Measurements from ENCODE around the gene SLC25A44. TPM values are rescaled to one million over a fixed set of nuclear protein-coding genes. Genes with fewer than 3 reads are reported as not detected.

The SLC25A44 gene
- total RNA-seq, 1 donor from 2014 or later = 26.4 TPM

- CTCF ChIA-PET = interaction anchor here (1.0 to 1.6 kb wide), 2 partner anchors 12 to 71 kb away, joined by 3 to 4 read pairs; no protein-coding TSS in a partner anchor
- no peak overlapping the region for H3K27ac Mint-ChIP-seq
- H3K4me3 Mint-ChIP-seq = no peak overlapping the region
- H3K36me3 Mint-ChIP-seq (ENCODE audit: low read depth) = peaks cover 60% of the 10 kb centered on the region
- intact Hi-C loops (cut with micrococcal nuclease) = no loop called here
- peaks cover 11% of the 10 kb centered on the region for H3K4me1 Mint-ChIP-seq
- no peaks in the 10 kb centered on the region for H3K27me3 Mint-ChIP-seq
- H3K9me3 Mint-ChIP-seq = no peaks in the 10 kb centered on the region
- TF ChIP-seq CTCF (IDR thresholded peaks at IDR 0.05) = no peak
- ATAC-seq (ENCODE audit: low read depth) = no peak
- no peak for DNase-seq
- POLR2A ChIA-PET = interaction anchor here (1.1 kb wide), 1 partner anchor 10 kb away, joined by 5 read pairs; no protein-coding TSS in a partner anchor
Observed at GRCh38 chr1:156220226-156220625, 26.3 kb downstream of the SLC25A44 start.

GRCh38 chr1:156221986-156222692, 28.2 kb downstream of the SLC25A44 start:
- peaks cover 15% of the 10 kb centered on the region for H3K4me1 Mint-ChIP-seq
- POLR2A ChIA-PET = interaction anchor here (0.5 to 1.1 kb wide), 2 partner anchors 73 to 82 kb away, joined by 3 to 6 read pairs; no protein-coding TSS in a partner anchor
- H3K27me3 Mint-ChIP-seq = no peaks in the 10 kb centered on the region
- no peak for TF ChIP-seq CTCF (IDR thresholded peaks at IDR 0.05)
- CTCF ChIA-PET = interaction anchor here (1.6 kb wide), 1 partner anchor 76 kb away, joined by 4 read pairs; no protein-coding TSS in a partner anchor
- no peak for DNase-seq
- no peak for ATAC-seq (ENCODE audit: low read depth)
- no peak overlapping the region for H3K4me3 Mint-ChIP-seq
- H3K27ac Mint-ChIP-seq = no peak overlapping the region
- no peaks in the 10 kb centered on the region for H3K9me3 Mint-ChIP-seq
- H3K36me3 Mint-ChIP-seq (ENCODE audit: low read depth) = peaks cover 66% of the 10 kb centered on the region
- intact Hi-C loops (cut with micrococcal nuclease) = no loop called here

GRCh38 chr1:156225677-156226014, 31.7 kb downstream of the SLC25A44 start:
- CTCF ChIA-PET = interaction anchor here (0.6 to 8.6 kb wide), 18 partner anchors 10 to 135 kb away, joined by 3 to 215 read pairs (median 6); partner anchors contain the start of genes PMF1, SEMA4A, SLC25A44 and SMG5
- H3K4me1 Mint-ChIP-seq = peaks cover 4% of the 10 kb centered on the region
- POLR2A ChIA-PET = interaction anchor here (0.6 to 7.7 kb wide), 8 partner anchors 13 to 130 kb away, joined by 3 to 53 read pairs (median 4); partner anchors contain the start of genes PMF1 and SLC25A44

GRCh38 chr1:156226116-156226538, 32.2 kb downstream of the SLC25A44 start:
- H3K9me3 Mint-ChIP-seq = no peaks in the 10 kb centered on the region
- H3K27me3 Mint-ChIP-seq = no peaks in the 10 kb centered on the region
- no peak overlapping the region for H3K27ac Mint-ChIP-seq
- no peak for DNase-seq
- H3K4me1 Mint-ChIP-seq = peaks cover 4% of the 10 kb centered on the region
- ChIA-PET CTCF (interaction anchor here (0.6 to 8.6 kb wide), 8 partner anchors 10 to 130 kb away, joined by 3 to 215 read pairs (median 12); partner anchors contain the start of genes PMF1, SEMA4A, SMG5 and TMEM79), POLR2A (interaction anchor here (2.7 to 7.7 kb wide), 2 partner anchors 13 to 78 kb away, joined by 22 to 53 read pairs; partner anchors contain the start of gene PMF1)
- no peak overlapping the region for H3K4me3 Mint-ChIP-seq
- intact Hi-C loops (cut with micrococcal nuclease) = loop anchor here (5.0 kb wide), 2 partner anchors 34 to 91 kb away; partner anchors contain the start of gene SLC25A44
- TF ChIP-seq CTCF (IDR thresholded peaks at IDR 0.05) = no peak
- ATAC-seq (ENCODE audit: low read depth) = no peak
- peaks cover 60% of the 10 kb centered on the region for H3K36me3 Mint-ChIP-seq (ENCODE audit: low read depth)

More at GRCh38 chr1:156225677-156226014, 31.7 kb downstream of the SLC25A44 start:
- no peaks in the 10 kb centered on the region for H3K9me3 Mint-ChIP-seq
- no peaks in the 10 kb centered on the region for H3K27me3 Mint-ChIP-seq
- TF ChIP-seq CTCF (IDR thresholded peaks at IDR 0.05) = no peak
- H3K27ac Mint-ChIP-seq = no peak overlapping the region
- ATAC-seq (ENCODE audit: low read depth) = no peak
- DNase-seq = no peak
- H3K4me3 Mint-ChIP-seq = no peak overlapping the region
- intact Hi-C loops (cut with micrococcal nuclease) = loop anchor here (1.0 to 5.0 kb wide), 5 partner anchors 33 to 135 kb away; partner anchors contain the start of gene SLC25A44
- peaks cover 63% of the 10 kb centered on the region for H3K36me3 Mint-ChIP-seq (ENCODE audit: low read depth)

GRCh38 chr1:156226782-156227181, 32.9 kb downstream of the SLC25A44 start:
- ATAC-seq (ENCODE audit: low read depth) (no peak), DNase-seq (no peak)
- Mint-ChIP-seq H3K9me3 (no peaks in the 10 kb centered on the region), H3K36me3 (ENCODE audit: low read depth) (peaks cover 55% of the 10 kb centered on the region), H3K4me1 (peaks cover 4% of the 10 kb centered on the region), H3K4me3 (no peak overlapping the region), H3K27me3 (no peaks in the 10 kb centered on the region), H3K27ac (no peak overlapping the region)
- no peak for TF ChIP-seq CTCF (IDR thresholded peaks at IDR 0.05)
- ChIA-PET POLR2A (interaction anchor here (7.7 kb wide), 1 partner anchor 78 kb away, joined by 53 read pairs; no protein-coding TSS in a partner anchor), CTCF (interaction anchor here (2.4 to 8.6 kb wide), 2 partner anchors 80 to 130 kb away, joined by 14 to 215 read pairs; no protein-coding TSS in a partner anchor)
- intact Hi-C loops (cut with micrococcal nuclease) = loop anchor here (5.0 kb wide), 2 partner anchors 34 to 91 kb away; partner anchors contain the start of gene SLC25A44
